ENCODE results near the gene PCBP1.
A peak's percentile ranks its signal among the peaks of the same experiment; 100 is the strongest.

PCBP1 gene

GRCh38 chr2:70083344-70084156, 3.7 kb upstream of the PCBP1 start:
- peak overlapping the region; percentile 70 to 85 (median 74) for H3K4me3 Mint-ChIP-seq
- no peaks in the 10 kb centered on the region for H3K9me3 Mint-ChIP-seq
- H3K36me3 Mint-ChIP-seq (ENCODE audit: low read depth): peaks cover 50% of the 10 kb centered on the region
- H3K27ac Mint-ChIP-seq: peak overlapping the region; percentile 96 to 100 (median 96)
- peaks cover 35% of the 10 kb centered on the region for H3K4me1 Mint-ChIP-seq
- H3K27me3 Mint-ChIP-seq (ENCODE audit: low read depth): no peaks in the 10 kb centered on the region
- TF ChIP-seq CTCF (IDR thresholded peaks at IDR 0.05; ENCODE audit: unreplicated experiment in 3 of 3): no peak

DNA sequence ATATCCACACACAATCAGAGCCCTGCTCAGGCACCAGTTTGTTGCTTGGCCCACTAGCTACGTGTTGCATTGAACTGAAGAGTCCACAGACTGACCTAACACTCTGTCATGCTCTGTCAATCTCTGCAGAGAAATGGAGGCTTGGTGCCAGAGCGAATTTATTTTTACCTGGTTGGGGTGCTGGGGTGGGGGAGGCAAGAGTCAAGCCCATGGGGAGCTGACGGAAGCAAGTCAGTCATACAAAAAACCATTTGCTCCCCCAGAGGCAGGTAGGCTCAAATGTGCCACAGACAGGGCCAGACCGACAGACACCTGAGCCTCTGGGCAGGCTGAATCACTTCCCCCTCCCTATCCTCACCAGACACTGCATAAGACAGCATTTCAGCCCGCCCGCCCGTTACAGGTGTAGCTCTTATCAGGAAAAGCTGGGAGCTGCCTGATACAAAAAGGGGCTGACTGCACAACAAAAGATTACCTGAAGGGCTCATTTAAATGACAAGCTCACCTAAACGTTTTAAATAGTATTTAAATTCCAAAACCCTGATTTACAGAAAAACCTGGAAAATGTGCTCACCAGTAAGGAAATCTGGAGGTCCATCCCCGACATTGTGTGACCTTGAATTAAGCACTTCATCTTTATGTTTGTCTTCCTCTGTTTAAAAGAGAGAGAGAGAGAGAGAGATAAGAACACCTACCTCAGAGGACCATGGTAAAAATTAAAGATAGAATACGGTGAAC, 2.1 kb upstream of the PCBP1 start:
- peaks cover 37% of the 10 kb centered on the region for H3K4me1 Mint-ChIP-seq
- no peaks in the 10 kb centered on the region for H3K9me3 Mint-ChIP-seq
- H3K27me3 Mint-ChIP-seq (ENCODE audit: low read depth): no peaks in the 10 kb centered on the region
- no peak for TF ChIP-seq CTCF (IDR thresholded peaks at IDR 0.05; ENCODE audit: unreplicated experiment in 3 of 3)
- H3K27ac Mint-ChIP-seq: peak overlapping the region; percentile 100
- H3K4me3 Mint-ChIP-seq: peak overlapping the region; percentile 93 to 100 (median 97)
- peaks cover 48% of the 10 kb centered on the region for H3K36me3 Mint-ChIP-seq (ENCODE audit: low read depth)

GRCh38 chr2:70085711-70086277, 1.5 kb upstream of the PCBP1 start:
- Mint-ChIP-seq H3K4me3 (peak overlapping the region; percentile 93 to 100 (median 97)), H3K4me1 (peaks cover 42% of the 10 kb centered on the region), H3K36me3 (ENCODE audit: low read depth) (peaks cover 48% of the 10 kb centered on the region), H3K27ac (peak overlapping the region; percentile 100), H3K9me3 (no peaks in the 10 kb centered on the region), H3K27me3 (ENCODE audit: low read depth) (no peaks in the 10 kb centered on the region)
- TF ChIP-seq CTCF (IDR thresholded peaks at IDR 0.05; ENCODE audit: unreplicated experiment in 3 of 3): no peak

DNA sequence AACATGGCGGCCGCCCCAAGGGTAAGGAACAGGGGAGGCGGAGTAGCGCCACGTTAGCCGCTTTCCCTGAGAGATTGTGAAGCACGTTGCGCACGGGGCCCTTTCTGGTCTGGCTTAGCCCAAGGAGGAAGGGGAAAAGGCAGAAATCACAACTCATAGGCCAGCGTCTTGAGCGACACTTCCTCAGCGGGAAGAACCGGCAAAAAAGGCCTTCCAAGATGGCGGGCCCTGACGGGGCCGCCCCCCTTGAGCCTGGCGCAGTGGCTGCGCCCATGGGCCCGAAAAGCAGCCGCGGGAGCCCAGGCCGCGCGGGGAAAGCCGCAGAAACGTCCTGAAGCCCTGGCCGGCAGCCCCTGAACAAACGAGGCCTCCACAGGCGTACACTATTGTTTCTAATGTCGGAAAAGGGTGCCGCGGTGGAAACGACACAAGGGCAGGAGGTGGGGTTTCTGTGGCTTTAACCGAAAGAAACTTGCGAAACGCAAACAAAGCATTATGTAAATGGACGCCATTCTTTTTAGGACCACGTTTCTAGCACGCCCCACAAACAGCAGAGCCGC, 919 bp upstream of the PCBP1 start:
- Mint-ChIP-seq H3K27me3 (ENCODE audit: low read depth) (no peaks in the 10 kb centered on the region), H3K9me3 (no peaks in the 10 kb centered on the region), H3K4me3 (peak overlapping the region; percentile 93 to 100 (median 97)), H3K36me3 (ENCODE audit: low read depth) (peaks cover 43% of the 10 kb centered on the region), H3K4me1 (peaks cover 44% of the 10 kb centered on the region), H3K27ac (peak overlapping the region; percentile 100)
- no peak for TF ChIP-seq CTCF (IDR thresholded peaks at IDR 0.05; ENCODE audit: unreplicated experiment in 3 of 3)

DNA sequence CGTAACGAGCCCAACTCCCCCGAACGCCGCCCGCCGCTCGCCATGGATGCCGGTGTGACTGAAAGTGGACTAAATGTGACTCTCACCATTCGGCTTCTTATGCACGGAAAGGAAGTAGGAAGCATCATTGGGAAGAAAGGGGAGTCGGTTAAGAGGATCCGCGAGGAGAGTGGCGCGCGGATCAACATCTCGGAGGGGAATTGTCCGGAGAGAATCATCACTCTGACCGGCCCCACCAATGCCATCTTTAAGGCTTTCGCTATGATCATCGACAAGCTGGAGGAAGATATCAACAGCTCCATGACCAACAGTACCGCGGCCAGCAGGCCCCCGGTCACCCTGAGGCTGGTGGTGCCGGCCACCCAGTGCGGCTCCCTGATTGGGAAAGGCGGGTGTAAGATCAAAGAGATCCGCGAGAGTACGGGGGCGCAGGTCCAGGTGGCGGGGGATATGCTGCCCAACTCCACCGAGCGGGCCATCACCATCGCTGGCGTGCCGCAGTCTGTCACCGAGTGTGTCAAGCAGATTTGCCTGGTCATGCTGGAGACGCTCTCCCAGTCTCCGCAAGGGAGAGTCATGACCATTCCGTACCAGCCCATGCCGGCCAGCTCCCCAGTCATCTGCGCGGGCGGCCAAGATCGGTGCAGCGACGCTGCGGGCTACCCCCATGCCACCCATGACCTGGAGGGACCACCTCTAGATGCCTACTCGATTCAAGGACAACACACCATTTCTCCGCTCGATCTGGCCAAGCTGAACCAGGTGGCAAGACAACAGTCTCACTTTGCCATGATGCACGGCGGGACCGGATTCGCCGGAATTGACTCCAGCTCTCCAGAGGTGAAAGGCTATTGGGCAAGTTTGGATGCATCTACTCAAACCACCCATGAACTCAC, 673 bp downstream of the PCBP1 start:
- peak overlapping the region; percentile 100 for H3K27ac Mint-ChIP-seq
- no peak for TF ChIP-seq CTCF (IDR thresholded peaks at IDR 0.05; ENCODE audit: unreplicated experiment in 3 of 3)
- peaks cover 46% of the 10 kb centered on the region for H3K36me3 Mint-ChIP-seq (ENCODE audit: low read depth)
- H3K9me3 Mint-ChIP-seq: no peaks in the 10 kb centered on the region
- H3K4me3 Mint-ChIP-seq: peak overlapping the region; percentile 97 to 100 (median 99)
- peaks cover 48% of the 10 kb centered on the region for H3K4me1 Mint-ChIP-seq
- no peaks in the 10 kb centered on the region for H3K27me3 Mint-ChIP-seq (ENCODE audit: low read depth)

Data from nephron (organoid).